ENCODE data around the gene GPRASP2.
"Not testable (repeated sequence)": the region's sequence is repeated elsewhere in the genome, so short reads cannot be mapped to it uniquely, and the experiment has no call there.

The GPRASP2 gene

DNA sequence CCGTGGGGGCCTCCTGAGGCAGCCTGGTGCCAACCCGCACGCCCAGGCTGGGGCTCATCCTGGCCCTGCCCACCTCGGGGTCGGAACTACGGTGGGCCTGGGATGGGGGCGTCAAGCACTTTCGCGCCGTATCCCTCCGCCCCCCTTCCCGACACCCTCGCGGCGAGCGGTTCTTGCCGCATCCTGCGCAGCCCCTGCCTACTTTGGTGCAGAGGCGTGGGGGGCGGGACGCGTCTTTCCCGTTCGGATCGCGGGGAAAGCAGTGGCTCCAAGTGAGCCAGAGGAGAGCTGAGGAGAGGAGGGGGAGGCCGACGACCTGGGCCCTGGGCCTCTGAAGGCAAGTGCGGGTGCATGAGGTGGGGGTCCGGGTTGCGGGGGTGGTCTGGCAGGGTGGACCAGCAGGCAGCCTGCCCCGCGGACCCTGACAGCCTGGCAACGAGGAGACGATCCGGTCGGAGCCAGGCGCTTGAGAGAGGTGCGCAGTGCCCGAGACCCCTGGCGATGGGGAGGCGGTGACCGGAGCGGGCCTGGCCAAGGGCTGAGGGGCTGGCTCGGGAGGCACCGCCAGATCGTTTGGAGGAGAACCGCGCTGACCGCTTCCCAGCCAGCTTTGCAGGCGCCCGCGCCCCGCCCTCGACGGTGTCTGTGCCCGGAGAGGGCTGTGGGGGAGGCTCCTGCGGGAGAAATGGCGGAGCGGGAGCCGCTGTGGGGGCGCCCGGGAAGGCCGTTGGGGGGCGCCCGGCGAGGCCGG is at the start of gene GPRASP2:
Gene GPRASP2, plus strand, starts transcription at position 233 of the 751 bp plus-strand sequence. CDS start 2,422 bp downstream, outside the sequence.
- DNase-seq (ENCODE audit: low read depth, low spot score), result no peak

DNA sequence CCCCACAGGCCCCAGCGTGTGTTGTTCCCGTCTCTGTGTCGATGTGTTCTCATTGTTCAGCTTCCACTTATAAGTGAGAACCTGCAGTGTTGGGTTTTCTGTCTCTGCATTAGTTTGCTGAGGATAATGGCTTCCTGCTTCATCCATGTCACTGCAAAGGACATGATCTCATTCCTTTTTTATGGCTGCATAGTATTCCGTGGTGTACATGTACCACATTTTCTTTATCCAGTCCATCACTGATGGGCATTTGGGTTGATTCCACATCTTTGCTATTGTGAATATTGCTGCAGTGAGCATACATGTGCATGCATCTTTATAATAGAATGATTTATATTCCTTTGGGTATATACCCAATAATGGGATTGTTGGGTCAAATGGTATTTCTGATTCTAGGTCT is 48.4 kb upstream of the GPRASP2 start:
- not testable (repeated sequence) for DNase-seq (ENCODE audit: low read depth, low spot score)

DNA sequence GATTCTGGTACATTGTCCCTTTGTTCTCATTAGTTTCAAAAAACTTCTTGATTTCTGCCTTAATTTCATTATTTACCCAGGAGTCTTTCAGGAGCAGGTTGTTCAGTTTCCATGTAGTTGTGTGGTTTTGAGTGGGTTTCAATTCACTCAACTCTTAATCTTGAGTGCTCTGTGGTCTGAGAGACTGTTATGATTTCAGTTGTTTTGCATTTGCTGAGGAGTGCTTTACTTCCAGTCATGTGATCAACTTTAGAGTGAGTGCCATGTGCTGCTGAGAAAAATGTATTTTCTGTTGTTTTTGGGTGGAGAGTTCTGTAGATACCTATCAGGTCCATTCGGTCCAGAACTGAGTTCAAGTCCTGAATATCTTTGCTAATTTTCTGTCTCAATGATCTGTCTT is 45.2 kb upstream of the GPRASP2 start:
- DNase-seq (ENCODE audit: low read depth, low spot score), result not testable (repeated sequence)

DNA sequence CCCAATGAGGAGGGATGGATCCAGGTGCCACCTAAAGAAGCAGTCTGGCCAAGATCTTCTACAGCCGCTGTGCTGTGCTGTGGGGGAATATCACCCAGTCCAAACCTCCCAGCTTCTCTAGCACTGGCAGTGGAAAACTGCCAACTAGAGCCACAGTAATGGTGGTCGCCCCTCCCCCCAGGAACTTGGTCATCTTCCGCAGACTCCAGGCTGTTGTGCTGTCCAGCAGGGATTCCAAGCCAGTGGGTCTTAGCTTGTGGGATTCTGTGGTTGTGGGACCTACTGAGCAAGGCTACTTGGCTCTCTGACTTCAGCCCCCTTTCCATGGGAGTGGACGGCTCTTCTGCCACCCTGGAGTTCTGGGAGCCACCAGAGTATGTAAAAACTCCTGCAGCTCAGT is 42.7 kb upstream of the GPRASP2 start:
- DNase-seq (ENCODE audit: low read depth, low spot score), result no peak

DNA sequence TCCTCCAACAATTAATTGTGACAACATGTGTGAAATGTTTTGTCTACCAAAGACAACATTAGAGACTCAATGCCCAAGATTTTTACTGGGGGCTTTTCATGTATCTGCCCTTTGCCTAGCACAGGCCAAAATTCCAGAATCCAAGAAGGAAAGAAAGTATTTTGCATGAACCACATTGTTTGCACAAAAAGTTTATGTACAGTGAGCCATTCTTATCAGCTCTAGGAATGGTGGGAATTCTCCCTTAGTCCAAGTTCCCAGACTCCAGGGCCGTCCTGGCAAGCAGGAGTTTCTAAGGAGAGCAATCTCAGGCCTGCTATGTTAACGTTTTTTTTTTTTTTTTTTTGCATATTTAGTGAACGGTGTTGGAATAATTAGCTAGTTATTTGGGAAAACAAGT is 39.4 kb upstream of the GPRASP2 start:
- DNase-seq (ENCODE audit: low read depth, low spot score), result no peak

DNA sequence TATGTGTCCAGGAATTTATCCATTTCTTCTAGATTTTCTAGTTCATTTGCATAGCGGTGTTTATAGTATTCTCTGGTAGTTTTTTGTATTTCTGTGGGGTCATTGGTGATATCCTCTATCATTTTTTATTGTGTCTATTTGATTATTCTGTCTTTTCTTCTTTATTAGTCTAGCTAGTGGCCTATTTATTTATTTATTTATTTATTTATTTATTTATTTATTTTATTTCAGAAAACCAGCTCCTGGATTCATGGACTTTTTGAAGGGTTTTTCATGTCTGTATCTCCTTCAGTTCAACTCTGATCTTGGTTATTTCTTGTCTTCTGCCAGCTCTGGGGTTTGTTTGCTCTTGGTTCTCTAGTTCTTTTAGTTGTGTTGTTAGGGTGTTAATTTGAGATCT is 34.8 kb upstream of the GPRASP2 start:
- DNase-seq (ENCODE audit: low read depth, low spot score), result not testable (repeated sequence)

DNA sequence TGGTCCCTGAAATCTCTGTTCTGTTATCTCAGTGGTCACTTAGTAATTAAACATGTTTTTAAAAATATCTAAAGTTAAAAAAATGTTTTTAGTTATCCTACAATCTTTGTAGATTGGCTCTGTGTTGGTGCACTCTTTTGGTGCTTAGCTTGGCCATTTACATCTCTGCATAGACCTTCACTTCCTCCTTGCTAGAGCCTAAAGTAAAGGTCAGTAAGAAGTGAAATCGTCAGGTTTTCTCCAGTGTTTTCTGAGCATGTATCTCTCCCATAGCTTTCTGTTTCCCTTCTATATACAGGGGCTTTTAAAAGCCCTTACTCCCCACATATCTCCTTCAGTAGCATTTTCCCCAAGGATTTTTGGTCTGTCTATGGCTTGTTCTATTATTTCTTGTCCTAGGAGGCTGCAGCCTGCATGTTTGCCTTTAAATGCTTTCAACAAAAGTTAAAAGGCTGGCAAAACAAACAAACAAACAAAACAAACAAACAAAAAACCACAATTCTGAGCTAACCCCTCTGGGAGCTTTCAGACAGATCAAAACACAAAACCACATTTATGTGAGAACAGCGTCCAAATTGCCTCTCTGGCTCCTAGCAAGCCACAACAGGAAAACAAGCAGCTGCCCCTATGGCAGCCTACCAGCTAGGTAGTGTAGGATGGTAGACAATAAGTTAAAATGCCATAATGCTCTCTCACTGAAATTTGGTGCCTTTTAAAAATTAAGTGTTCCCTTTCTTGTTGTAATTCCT is 27.3 kb upstream of the GPRASP2 start:
- no peak for DNase-seq (ENCODE audit: low read depth, low spot score)

DNA sequence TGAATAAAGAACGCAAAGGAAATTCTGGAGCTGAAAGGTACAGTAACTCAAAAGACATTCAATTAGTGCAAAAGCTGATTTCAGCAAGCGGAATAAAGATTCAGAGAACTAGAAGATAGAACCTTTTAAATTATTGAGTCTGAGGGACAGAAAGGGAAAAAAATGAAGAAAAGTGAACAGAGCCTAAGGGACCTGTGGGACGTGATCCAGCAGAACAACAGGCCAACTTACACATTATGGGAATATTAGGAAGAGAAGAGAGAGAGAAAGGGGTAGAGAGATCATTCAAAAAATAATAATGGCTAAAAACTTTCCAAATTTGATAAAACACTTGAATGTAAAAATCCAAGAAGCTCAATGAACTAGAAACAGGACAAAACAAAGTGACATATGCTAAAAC is 17.5 kb upstream of the GPRASP2 start:
- DNase-seq (ENCODE audit: low read depth, low spot score), result no peak

DNA sequence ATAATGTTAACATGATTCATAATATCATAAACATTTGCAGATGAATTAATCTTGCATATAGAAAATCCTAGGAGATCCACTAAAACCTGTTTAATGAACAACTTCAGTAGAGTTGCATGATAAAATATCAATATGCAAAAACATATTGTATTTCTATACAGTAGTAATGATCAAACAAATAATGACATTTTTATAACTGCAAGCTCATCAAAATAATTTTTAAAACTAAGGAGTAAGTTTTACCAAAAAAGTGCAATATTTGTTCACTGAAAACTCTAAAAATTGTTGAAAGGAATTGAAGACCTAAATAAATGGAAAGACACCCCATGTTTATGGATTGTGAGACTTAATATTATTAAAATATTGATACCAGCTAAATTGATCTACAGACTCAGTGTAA is 15.9 kb upstream of the GPRASP2 start:
- DNase-seq (ENCODE audit: low read depth, low spot score), result no peak

DNA sequence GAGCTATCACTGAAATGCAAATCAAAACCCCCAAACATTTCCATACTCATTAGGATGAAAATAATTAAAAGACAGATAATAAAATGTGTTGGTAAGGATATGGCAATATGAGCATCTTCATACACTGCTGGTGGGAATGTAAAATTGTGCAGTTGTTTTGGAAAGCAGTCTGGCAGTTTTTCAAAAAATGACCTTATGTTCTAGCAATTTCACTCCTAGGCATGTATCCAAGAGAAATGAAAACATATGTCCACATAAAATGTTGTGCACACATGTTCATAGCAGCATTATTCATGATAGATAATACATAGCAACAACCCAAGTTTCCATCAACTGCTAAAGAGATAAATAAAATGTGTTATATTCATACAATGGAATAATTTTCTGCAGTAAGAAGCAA is 14.8 kb upstream of the GPRASP2 start:
- DNase-seq (ENCODE audit: low read depth, low spot score), result no peak

DNA sequence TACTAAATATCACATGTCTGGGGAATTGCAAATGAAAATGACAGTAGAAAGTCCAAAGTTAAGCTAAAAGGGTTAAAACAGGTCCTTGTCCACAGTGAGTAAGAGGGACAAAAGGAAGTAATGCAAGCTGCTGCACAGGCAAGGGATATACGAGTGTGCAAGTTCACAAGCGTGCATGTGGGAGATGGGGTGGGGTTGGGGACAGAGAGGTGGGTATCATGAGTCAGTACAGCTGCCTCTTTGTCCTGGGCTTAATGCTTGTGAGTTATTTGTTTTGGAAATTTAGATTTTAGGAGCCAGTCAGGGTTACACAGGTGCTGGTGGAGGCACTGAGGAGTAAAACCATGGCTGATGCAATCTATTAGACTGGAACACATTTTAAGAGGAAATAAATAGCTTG is 3.3 kb upstream of the GPRASP2 start:
- no peak for DNase-seq (ENCODE audit: low read depth, low spot score)

DNA sequence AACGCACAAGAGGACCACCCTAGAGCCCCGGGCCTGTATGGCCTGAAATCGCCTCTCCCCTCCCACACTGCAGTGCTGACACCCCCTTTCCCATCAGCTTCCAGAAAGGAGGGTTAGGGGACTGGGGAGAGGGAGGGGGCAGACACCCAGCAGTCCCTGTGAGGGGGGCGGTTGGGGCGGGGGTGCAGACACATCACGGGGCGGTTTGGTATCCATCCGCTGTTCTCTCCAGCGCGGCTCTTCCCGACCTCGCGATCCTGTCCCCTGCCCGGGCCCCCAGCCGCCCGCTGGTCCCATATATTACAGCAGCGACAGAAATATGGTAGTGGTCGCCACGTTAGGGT is 404 bp upstream of the GPRASP2 start:
- no peak for DNase-seq (ENCODE audit: low read depth, low spot score)

DNA sequence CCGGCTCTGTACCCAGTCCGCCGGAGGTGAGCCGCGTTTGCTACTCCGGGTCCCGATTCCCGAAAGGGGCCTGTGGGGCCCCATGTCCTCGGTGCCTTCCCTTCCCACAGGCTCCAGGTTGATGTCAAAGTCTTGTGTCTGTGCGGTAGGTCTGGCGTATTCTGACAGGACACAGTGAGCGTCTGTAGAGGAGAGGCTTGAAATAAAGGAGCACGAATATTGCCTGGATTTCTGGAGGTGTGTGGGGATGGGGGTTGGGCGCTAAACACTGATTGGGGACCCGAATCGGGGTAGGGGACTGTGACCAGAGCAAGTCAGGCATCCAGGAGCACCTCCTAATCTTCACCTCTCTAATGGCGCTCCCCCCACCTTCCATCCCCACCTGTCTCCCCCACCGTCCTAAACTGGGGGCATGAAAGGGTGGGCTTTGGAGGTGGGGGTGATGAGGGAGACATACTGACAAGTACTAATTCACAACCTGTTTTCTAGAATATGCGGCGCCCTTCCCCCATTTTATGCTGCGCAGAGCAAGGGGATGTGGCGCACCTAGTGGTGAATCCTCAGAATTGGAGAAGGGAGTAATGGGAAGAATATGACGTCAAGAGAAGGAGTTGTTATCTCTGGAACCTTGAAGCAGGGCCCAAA is 855 bp downstream of the GPRASP2 start:
- no peak for DNase-seq (ENCODE audit: low read depth, low spot score)

DNA sequence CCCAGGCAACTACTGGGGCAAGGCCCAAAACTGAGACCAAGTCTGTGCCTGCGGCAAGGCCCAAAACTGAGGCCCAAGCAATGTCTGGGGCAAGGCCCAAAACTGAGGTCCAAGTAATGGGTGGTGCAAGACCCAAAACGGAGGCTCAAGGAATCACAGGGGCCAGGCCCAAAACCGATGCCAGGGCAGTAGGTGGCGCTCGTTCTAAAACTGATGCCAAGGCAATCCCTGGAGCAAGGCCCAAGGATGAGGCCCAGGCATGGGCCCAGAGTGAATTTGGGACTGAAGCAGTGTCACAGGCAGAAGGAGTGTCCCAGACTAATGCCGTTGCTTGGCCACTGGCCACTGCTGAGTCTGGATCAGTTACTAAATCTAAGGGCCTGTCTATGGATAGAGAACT is 2.7 kb downstream of the GPRASP2 start:
- no peak for DNase-seq (ENCODE audit: low read depth, low spot score)

DNA sequence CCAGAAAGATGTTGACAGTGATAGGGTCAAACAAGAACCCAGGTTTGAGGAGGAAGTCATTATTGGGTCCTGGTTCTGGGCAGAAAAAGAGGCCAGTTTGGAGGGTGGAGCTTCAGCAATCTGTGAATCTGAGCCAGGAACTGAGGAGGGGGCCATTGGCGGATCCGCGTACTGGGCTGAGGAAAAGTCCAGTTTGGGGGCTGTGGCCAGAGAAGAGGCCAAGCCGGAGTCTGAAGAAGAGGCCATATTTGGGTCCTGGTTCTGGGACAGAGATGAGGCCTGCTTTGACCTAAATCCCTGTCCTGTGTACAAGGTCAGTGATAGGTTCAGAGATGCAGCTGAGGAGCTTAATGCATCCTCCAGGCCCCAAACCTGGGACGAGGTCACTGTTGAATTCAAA is 3.7 kb downstream of the GPRASP2 start:
- DNase-seq (ENCODE audit: low read depth, low spot score), result no peak

DNA sequence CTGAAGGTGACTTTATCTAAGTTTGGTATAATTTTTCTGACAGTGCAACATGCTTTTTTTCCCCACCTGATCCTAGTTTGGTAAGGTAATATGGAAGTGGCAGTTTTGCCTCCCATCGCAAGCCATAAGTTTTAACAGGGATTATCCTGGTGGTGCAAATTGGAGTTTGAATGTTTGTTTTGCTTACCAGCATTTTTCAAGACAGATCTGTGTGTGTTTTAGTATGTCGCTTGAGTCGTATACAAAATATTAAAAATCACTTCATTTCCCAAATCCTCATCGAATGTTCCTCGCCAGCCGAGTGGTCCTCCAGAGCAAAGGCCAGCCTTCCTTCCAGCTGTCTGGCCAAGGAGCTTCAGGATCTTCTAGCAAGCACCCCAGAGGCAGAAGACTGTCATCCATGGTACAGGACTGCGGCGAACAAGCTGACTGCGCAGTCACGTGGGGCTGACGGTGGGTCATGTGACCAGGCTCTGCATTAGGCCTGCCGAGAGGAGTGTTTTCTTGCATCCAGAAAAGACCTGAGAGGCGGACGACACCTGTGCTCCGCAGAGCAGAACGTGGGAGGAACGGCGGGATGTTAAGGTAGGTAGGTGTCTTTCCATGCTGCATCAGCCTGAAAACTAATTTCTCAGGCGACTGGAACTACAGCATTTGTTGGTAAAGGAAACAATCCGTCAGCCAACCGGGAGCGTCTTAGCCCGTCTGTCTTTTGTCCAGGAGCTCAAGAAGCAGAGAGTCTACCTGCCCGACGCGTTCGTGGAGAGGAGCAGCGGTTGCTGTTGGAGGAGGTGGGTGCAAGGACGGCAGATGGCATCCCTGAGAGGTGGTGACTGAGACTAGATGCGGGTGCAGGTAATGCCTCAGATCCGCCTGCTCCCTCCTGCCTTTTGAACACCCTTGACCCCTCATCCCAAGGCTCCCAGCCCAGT is 8.3 kb downstream of the GPRASP2 start, which contains the start of gene GPRASP3:
Gene GPRASP3, plus strand, starts transcription at position 507 of the 932 bp plus-strand sequence. CDS start 28,253 bp downstream, outside the sequence.
- peak; percentile 22 for DNase-seq (ENCODE audit: low read depth, low spot score)

DNA sequence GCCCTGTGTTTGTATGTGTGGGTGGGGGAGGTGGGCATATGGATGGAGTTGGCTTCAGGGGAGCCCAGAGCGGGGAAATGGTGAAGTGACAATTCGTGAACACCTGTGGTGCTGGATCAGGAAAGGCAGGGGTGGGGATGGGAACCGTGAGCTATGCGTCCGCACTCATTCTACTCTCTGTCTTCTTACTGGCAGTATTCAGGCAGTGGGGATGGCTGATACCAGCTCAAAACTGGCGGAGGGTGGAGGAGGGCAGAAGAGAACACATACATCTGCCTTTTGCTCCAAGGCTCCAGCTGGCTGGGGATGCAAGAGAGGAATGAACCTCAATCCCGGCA is 8.9 kb downstream of the GPRASP2 start:
- not testable (repeated sequence) for DNase-seq (ENCODE audit: low read depth, low spot score)

DNA sequence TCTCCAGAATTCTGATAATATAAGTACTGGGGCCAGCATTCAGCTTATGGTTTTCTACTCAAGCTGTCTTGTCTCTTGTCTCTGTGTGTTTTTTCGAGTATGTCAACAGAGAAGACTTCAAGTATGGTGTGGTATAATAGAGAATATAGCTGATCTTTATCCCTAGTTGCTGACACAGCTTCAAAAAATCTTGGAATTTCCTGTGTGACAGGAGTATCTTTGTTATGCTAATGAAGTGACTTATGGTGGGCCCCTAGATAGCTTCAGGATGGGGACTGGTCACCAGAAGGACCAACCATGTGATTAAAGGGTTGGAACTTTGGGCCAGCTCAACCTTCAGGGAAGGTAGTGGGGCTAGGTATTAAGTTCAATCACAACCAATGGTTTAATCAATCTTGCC is 11.2 kb downstream of the GPRASP2 start:
- DNase-seq (ENCODE audit: low read depth, low spot score), result no peak

DNA sequence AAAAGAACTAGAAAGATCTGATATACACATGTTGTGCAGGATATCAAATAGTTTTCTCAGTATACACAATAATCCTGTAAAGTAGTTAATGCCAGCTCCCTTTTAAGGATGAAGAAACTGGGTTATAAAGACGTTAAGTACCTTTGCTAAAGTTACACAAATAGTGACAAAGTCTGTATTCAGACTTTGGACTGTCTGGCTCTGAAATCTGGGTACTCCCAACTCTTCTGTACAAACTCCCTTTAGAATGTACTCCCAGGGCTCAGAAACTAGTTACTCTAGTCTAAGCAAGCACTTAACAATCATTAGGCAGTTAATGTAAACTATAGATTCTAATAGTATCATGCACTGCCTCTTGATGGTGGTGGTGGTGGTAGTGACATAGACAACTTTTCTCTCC is 15.5 kb downstream of the GPRASP2 start:
- no peak for DNase-seq (ENCODE audit: low read depth, low spot score)

DNA sequence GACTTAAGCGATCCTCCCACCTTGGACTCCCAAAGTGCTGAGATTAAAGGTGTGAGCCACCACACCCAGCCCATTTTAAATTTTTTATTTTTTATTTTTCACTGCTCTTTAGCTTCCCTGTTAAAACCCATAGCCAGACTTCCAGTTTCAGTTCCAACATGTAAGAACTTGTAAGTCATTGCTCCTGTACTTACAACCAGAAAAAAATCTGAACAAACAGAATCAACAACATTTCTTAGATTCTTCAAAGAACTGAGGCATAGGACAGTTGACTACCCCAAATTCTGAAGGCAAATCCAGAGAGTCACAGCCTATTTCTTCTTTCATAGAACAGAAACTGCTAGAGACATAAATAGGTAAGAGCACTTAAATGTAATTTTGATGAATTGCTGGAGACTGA is 16.4 kb downstream of the GPRASP2 start:
- no peak for DNase-seq (ENCODE audit: low read depth, low spot score)

DNA sequence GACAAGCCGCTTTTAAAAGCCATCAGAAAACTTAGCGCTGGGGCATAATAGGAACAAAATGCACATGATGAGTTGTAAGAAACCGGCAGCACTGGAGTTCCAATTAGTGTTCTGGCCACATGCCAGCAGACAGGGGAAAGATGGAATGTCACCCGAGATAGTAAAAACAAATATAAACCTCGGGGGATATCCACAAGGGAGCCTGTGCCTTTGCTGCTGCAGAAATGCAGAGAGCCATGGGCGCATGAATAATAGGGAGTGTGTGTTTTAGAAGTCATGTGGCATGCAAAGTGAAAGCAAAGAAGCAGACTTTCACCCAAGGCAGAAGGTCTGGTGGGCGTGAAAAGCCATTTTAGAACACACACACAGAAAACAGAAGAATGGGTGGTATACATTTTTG is 27.4 kb downstream of the GPRASP2 start:
- no peak for DNase-seq (ENCODE audit: low read depth, low spot score)

DNA sequence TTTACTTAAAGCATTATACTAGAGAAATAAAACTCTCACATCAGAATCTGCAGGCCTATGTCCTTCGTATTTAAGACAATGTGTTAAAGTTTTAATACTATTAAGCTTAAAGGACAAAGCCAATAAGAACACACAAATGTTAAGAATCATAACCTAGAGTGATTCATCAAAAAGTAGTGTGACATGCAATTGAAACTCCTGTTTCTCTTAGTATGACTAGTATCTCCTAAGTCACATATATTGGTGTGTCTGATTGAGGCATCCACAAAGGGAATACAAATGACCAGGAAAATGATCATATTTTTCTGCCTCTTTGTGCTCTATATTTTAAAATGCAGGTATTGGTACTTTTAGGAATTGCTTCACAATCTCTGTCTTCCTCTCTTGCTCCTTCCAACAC is 32.1 kb downstream of the GPRASP2 start:
- no peak for DNase-seq (ENCODE audit: low read depth, low spot score)

Data from activated naive CD8-positive, alpha-beta T cell treated with anti-CD3 and anti-CD28 coated beads, Interleukin-2, amount 50 U/mL, for 16 hours (primary cell).